HuH-7 (cell line): ENCODE data around the gene KRTAP10-1.

Source experiments
- DNase-seq: peaks from one replicate; pipeline ENCODE4 v3.0.0; 2011; ENCODE audit warnings: low spot score

Gene KRTAP10-1

GRCh38 chr21:44548922-44549321 is 8.9 kb upstream of the KRTAP10-1 start:
- DNase-seq, result no peak

GRCh38 chr21:44548381-44548780 is 8.4 kb upstream of the KRTAP10-1 start:
- DNase-seq, result no peak

GRCh38 chr21:44547656-44548331 is 7.8 kb upstream of the KRTAP10-1 start:
- DNase-seq, result no peak

- no peak for DNase-seq
Measured at GRCh38 chr21:44544566-44544965, 4.6 kb upstream of the KRTAP10-1 start.

- no peak for DNase-seq
Measured at GRCh38 chr21:44542716-44543115, 2.7 kb upstream of the KRTAP10-1 start.

- DNase-seq, result no peak
Measured at GRCh38 chr21:44540741-44541288, 820 bp upstream of the KRTAP10-1 start.

- DNase-seq, result no peak
Measured at GRCh38 chr21:44539046-44539445, 949 bp downstream of the KRTAP10-1 start.

GRCh38 chr21:44537930-44538911 is 1.8 kb downstream of the KRTAP10-1 start:
- no peak for DNase-seq

GRCh38 chr21:44535963-44536362 is 4.0 kb downstream of the KRTAP10-1 start:
- DNase-seq, result no peak

- DNase-seq, result no peak
Measured at GRCh38 chr21:44534688-44535087, 5.3 kb downstream of the KRTAP10-1 start.

- DNase-seq, result no peak
Measured at GRCh38 chr21:44533891-44534627, 5.9 kb downstream of the KRTAP10-1 start.

GRCh38 chr21:44533121-44533890 is 6.7 kb downstream of the KRTAP10-1 start:
- DNase-seq, result no peak

- no peak for DNase-seq
Measured at GRCh38 chr21:44532712-44533111, 7.3 kb downstream of the KRTAP10-1 start.

- no peak for DNase-seq
Measured at GRCh38 chr21:44531606-44532564, 8.1 kb downstream of the KRTAP10-1 start.

- DNase-seq, result no peak
Measured at GRCh38 chr21:44530903-44531605, 8.9 kb downstream of the KRTAP10-1 start.

- DNase-seq, result no peak
Measured at GRCh38 chr21:44530221-44530902, 9.6 kb downstream of the KRTAP10-1 start.

GRCh38 chr21:44529503-44530125 is 10.4 kb downstream of the KRTAP10-1 start:
- no peak for DNase-seq

GRCh38 chr21:44529011-44529421 is 11.0 kb downstream of the KRTAP10-1 start:
- DNase-seq, result no peak

GRCh38 chr21:44528634-44528995 is 11.4 kb downstream of the KRTAP10-1 start:
- no peak for DNase-seq
